ENCODE measurements around the gene PCDHA8. TPM values are rescaled to one million over a fixed set of nuclear protein-coding genes. Genes with fewer than 3 reads are reported as not detected.
A peak's percentile ranks its signal among the peaks of the same experiment; 100 is the strongest.
"Not testable (repeated sequence)": the region's sequence is repeated elsewhere in the genome, so short reads cannot be mapped to it uniquely, and the experiment has no call there.

The PCDHA8 gene
- total and polyA plus RNA-seq, 5 donors from 2014 or later = not detected

DNA sequence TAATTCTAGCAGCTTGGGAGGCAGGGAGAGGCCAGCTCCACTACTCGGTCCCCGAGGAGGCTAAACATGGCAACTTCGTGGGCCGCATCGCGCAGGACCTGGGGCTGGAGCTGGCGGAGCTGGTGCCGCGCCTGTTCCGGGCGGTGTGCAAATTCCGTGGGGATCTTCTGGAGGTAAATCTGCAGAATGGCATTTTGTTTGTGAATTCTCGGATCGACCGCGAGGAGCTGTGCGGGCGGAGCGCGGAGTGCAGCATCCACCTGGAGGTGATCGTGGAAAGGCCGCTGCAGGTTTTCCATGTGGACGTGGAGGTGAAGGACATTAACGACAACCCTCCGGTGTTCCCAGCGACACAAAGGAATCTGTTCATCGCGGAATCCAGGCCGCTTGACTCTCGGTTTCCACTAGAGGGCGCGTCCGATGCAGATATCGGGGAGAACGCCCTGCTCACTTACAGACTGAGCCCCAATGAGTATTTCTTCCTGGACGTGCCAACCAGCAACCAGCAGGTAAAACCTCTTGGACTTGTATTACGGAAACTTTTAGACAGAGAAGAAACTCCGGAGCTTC, 6.5 kb upstream of the PCDHA8 start:
- H3K27ac Mint-ChIP-seq; ATAC-seq (ENCODE audit: low read depth in 2 of 2); H3K27me3 ChIP-seq (ENCODE audit: control insufficient read depth, insufficient read depth, low read length); H3K4me3 Mint-ChIP-seq; H3K27me3 Mint-ChIP-seq; H3K36me3 ChIP-seq (ENCODE audit: control insufficient read depth, insufficient read depth, low read length); H3K4me1 ChIP-seq (ENCODE audit: control insufficient read depth, insufficient read depth, low read length, poor library complexity, severe bottlenecking); H3K36me3 Mint-ChIP-seq; DNase-seq; H3K4me1 Mint-ChIP-seq; H3K4me3 ChIP-seq (ENCODE audit: low read depth, low read length); H3K27ac ChIP-seq (ENCODE audit: insufficient read depth, low read length, poor library complexity, severe bottlenecking): not testable (repeated sequence)
- H3K9me3 Mint-ChIP-seq = peaks cover 1 to 27% (median 5%) of the 10 kb centered on the region in 7 donors
- peaks cover 12 to 22% of the 10 kb centered on the region in 2 experiments for H3K9me3 ChIP-seq (ENCODE audit: control insufficient read depth in 2 of 2, low read length in 2 of 2)

DNA sequence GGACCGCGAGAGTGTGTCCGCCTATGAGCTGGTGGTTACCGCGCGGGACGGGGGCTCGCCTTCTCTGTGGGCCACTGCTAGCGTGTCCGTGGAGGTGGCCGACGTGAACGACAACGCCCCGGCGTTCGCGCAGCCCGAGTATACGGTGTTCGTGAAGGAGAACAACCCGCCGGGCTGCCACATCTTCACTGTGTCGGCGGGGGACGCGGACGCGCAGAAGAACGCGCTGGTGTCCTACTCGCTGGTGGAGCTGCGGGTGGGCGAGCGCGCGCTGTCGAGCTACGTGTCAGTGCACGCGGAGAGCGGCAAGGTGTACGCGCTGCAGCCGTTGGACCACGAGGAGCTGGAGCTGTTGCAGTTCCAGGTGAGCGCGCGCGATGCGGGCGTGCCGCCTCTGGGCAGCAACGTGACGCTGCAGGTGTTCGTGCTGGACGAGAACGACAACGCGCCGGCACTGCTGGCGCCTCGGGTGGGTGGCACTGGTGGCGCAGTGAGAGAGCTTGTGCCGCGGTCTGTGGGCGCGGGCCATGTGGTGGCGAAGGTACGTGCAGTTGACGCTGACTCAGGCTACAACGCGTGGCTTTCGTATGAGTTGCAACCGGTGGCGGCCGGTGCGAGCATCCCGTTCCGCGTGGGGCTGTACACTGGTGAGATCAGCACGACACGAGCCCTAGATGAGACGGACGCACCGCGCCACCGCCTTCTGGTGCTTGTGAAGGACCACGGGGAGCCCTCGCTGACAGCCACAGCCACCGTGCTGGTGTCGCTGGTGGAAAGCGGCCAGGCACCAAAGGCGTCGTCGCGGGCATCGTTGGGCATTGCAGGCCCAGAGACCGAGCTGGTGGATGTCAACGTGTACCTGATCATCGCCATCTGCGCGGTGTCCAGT, 5.1 kb upstream of the PCDHA8 start:
- no peak for ATAC-seq (ENCODE audit: low read depth in 2 of 2)
- Mint-ChIP-seq H3K27ac (no peak overlapping the region), H3K9me3 (peaks cover 2 to 30% (median 5%) of the 10 kb centered on the region in 7 donors), H3K4me1 (no peaks in the 10 kb centered on the region), H3K27me3 (peaks cover 5% of the 10 kb centered on the region), H3K4me3 (no peak overlapping the region), H3K36me3 (no peaks in the 10 kb centered on the region)
- Histone ChIP-seq H3K27me3 (ENCODE audit: control insufficient read depth, insufficient read depth, low read length) (peaks cover 3% of the 10 kb centered on the region), H3K27ac (ENCODE audit: insufficient read depth, low read length, poor library complexity, severe bottlenecking) (no peak overlapping the region), H3K4me1 (ENCODE audit: control insufficient read depth, insufficient read depth, low read length, poor library complexity, severe bottlenecking) (no peaks in the 10 kb centered on the region), H3K9me3 (ENCODE audit: control insufficient read depth in 2 of 2, low read length in 2 of 2) (peaks cover 12 to 19% of the 10 kb centered on the region in 2 experiments), H3K36me3 (ENCODE audit: control insufficient read depth, insufficient read depth, low read length) (no peaks in the 10 kb centered on the region), H3K4me3 (ENCODE audit: low read depth, low read length) (no peak overlapping the region)
- DNase-seq = no peak

DNA sequence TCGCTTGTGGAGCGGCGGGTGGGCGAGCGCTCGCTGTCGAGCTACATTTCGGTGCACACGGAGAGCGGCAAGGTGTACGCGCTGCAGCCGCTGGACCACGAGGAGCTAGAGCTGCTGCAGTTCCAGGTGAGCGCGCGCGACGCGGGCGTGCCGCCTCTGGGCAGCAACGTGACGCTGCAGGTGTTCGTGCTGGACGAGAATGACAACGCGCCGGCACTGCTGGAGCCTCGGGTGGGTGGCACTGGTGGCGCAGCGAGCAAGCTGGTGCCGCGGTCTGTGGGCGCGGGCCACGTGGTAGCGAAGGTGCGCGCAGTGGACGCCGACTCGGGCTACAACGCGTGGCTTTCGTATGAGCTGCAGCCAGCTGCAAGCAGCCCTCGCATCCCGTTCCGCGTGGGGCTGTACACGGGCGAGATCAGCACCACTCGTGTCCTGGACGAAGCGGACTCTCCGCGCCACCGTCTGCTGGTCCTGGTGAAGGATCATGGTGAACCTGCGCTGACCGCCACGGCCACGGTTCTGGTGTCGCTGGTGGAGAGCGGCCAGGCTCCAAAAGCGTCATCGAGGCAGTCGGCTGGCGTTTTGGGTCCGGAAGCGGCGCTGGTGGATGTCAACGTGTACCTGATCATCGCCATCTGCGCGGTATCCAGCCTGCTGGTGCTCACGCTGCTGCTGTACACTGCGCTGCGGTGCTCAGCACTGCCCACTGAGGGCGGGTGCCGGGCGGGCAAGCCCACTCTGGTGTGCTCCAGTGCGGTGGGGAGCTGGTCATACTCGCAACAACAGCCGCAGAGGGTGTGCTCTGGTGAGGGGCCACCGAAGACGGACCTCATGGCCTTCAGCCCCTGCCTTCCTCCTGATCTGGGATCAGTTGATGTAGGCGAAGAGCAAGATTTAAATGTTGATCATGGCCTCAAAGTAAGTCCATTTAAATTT, 2.1 kb downstream of the PCDHA8 start:
- Mint-ChIP-seq H3K36me3 (no peaks in the 10 kb centered on the region), H3K9me3 (peaks cover 0 to 26% (median 7%) of the 10 kb centered on the region in 7 donors), H3K4me3 (no peak overlapping the region), H3K4me1 (no peaks in the 10 kb centered on the region), H3K27ac (no peak overlapping the region), H3K27me3 (no peaks in the 10 kb centered on the region)
- Histone ChIP-seq H3K4me3 (ENCODE audit: low read depth, low read length) (no peak overlapping the region), H3K4me1 (ENCODE audit: control insufficient read depth, insufficient read depth, low read length, poor library complexity, severe bottlenecking) (no peaks in the 10 kb centered on the region), H3K9me3 (ENCODE audit: control insufficient read depth in 2 of 2, low read length in 2 of 2) (peaks cover 3 to 8% of the 10 kb centered on the region in 2 experiments), H3K27ac (ENCODE audit: insufficient read depth, low read length, poor library complexity, severe bottlenecking) (no peak overlapping the region), H3K36me3 (ENCODE audit: control insufficient read depth, insufficient read depth, low read length) (no peaks in the 10 kb centered on the region), H3K27me3 (ENCODE audit: control insufficient read depth, insufficient read depth, low read length) (peaks cover 3% of the 10 kb centered on the region)
- ATAC-seq (ENCODE audit: low read depth in 2 of 2) (no peak), DNase-seq (no peak)

DNA sequence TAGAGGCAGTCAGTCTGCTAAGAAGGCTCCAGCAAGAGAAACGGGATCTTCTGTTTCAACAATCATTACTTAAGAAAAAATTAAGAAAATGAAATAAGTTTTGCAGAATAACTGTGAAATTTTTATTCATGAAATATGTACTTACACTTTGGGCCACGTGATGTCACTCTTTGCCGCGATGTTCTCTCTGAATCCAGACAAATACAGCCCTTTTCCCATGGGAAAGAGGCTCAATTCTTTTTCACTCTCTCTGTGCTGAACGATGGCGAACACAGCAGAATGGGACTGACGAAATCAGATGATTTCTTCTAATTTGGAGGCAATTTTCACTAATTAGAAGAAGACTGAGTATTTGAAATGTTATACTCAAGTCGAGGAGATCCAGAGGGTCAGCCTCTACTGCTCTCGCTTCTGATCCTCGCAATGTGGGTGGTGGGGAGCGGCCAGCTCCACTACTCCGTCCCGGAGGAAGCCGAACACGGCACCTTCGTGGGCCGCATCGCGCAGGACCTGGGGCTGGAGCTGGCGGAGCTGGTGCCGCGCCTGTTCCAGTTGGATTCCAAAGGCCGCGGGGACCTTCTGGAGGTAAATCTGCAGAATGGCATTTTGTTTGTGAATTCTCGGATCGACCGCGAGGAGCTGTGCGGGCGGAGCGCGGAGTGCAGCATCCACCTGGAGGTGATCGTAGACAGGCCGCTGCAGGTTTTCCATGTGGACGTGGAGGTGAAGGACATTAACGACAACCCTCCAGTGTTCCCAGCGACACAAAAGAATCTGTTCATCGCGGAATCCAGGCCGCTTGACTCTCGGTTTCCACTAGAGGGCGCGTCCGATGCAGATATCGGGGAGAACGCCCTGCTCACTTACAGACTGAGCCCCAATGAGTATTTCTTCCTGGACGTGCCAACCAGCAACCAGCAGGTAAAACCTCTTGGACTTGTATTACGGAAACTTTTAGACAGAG, 7.4 kb downstream of the PCDHA8 start, which contains the start of gene PCDHA9:
PCDHA9 (plus strand) TSS at position 244 of the 964 bp plus-strand sequence; CDS start at position 358, 114 bp downstream.
- H3K9me3 Mint-ChIP-seq = peaks cover 0 to 13% (median 3%) of the 10 kb centered on the region in 7 donors
- not testable (repeated sequence) for DNase-seq; H3K27ac ChIP-seq (ENCODE audit: insufficient read depth, low read length, poor library complexity, severe bottlenecking); H3K27me3 Mint-ChIP-seq; H3K27me3 ChIP-seq (ENCODE audit: control insufficient read depth, insufficient read depth, low read length); ATAC-seq (ENCODE audit: low read depth in 2 of 2); H3K4me1 Mint-ChIP-seq; H3K4me3 Mint-ChIP-seq; H3K27ac Mint-ChIP-seq; H3K36me3 ChIP-seq (ENCODE audit: control insufficient read depth, insufficient read depth, low read length); H3K36me3 Mint-ChIP-seq; H3K4me3 ChIP-seq (ENCODE audit: low read depth, low read length); H3K4me1 ChIP-seq (ENCODE audit: control insufficient read depth, insufficient read depth, low read length, poor library complexity, severe bottlenecking)
- peaks cover 5 to 11% of the 10 kb centered on the region in 2 experiments for H3K9me3 ChIP-seq (ENCODE audit: control insufficient read depth in 2 of 2, low read length in 2 of 2)

DNA sequence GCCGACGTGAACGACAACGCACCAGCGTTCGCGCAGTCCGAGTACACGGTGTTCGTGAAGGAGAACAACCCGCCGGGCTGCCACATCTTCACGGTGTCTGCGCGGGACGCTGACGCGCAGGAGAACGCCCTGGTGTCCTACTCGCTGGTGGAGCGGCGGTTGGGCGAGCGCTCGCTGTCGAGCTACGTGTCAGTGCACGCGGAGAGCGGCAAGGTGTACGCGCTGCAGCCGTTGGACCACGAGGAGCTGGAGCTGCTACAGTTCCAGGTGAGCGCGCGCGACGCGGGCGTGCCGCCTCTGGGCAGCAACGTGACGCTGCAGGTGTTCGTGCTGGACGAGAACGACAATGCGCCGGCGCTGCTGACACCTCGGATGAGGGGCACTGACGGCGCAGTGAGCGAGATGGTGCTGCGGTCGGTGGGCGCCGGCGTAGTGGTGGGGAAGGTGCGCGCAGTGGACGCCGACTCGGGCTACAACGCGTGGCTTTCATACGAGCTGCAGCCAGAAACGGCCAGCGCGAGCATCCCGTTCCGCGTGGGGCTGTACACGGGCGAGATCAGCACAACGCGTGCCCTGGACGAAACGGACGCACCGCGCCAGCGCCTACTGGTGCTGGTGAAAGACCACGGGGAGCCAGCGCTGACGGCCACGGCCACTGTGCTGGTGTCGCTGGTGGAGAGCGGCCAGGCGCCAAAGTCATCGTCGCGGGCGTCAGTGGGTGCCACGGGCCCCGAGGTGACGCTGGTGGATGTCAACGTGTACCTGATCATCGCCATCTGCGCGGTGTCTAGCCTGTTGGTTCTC, 9.0 kb downstream of the PCDHA8 start:
- not testable (repeated sequence) for H3K27ac ChIP-seq (ENCODE audit: insufficient read depth, low read length, poor library complexity, severe bottlenecking); H3K27me3 Mint-ChIP-seq; H3K4me3 ChIP-seq (ENCODE audit: low read depth, low read length); H3K27me3 ChIP-seq (ENCODE audit: control insufficient read depth, insufficient read depth, low read length); ATAC-seq (ENCODE audit: low read depth in 2 of 2); H3K4me3 Mint-ChIP-seq; H3K27ac Mint-ChIP-seq; DNase-seq; H3K4me1 ChIP-seq (ENCODE audit: control insufficient read depth, insufficient read depth, low read length, poor library complexity, severe bottlenecking); H3K4me1 Mint-ChIP-seq; H3K36me3 Mint-ChIP-seq; H3K36me3 ChIP-seq (ENCODE audit: control insufficient read depth, insufficient read depth, low read length)
- peaks cover 0 to 16% (median 3%) of the 10 kb centered on the region in 7 donors for H3K9me3 Mint-ChIP-seq
- peaks cover 7 to 10% of the 10 kb centered on the region in 2 experiments for H3K9me3 ChIP-seq (ENCODE audit: control insufficient read depth in 2 of 2, low read length in 2 of 2)

- Histone ChIP-seq H3K4me1 (ENCODE audit: control insufficient read depth, insufficient read depth, low read length, poor library complexity, severe bottlenecking) (no peaks in the 10 kb centered on the region), H3K9me3 (ENCODE audit: control insufficient read depth in 2 of 2, low read length in 2 of 2) (peaks cover 9 to 11% of the 10 kb centered on the region in 2 experiments), H3K36me3 (ENCODE audit: control insufficient read depth, insufficient read depth, low read length) (no peaks in the 10 kb centered on the region), H3K27ac (ENCODE audit: insufficient read depth, low read length, poor library complexity, severe bottlenecking) (no peak within 1 kb of the TSS), H3K27me3 (ENCODE audit: control insufficient read depth, insufficient read depth, low read length) (no peaks in the 10 kb centered on the region), H3K4me3 (ENCODE audit: low read depth, low read length) (no peak within 1 kb of the TSS)
- H3K27me3 Mint-ChIP-seq = no peaks in the 10 kb centered on the region
- H3K36me3 Mint-ChIP-seq = no peaks in the 10 kb centered on the region
- H3K9me3 Mint-ChIP-seq = peaks cover 0 to 29% (median 4%) of the 10 kb centered on the region in 7 donors
- no peaks in the 10 kb centered on the region for H3K4me1 Mint-ChIP-seq
- DNase-seq (no peak), ATAC-seq (ENCODE audit: low read depth in 2 of 2) (no peak)
- no peak within 1 kb of the TSS for H3K4me3 Mint-ChIP-seq
- H3K27ac Mint-ChIP-seq = peak within 1 kb of the TSS in 1 of 3 donors; percentile 66
Observed at GRCh38 chr5:140855772-140856674, 15.0 kb downstream of the PCDHA8 start, which contains the start of gene PCDHA10. PCDHA10 (plus strand) TSS chr5:140855897; CDS start chr5:140856049, 152 bp downstream.
